HG03039 (cell line): Measurements from ENCODE around the gene EN2.

Experiments used
- ATAC-seq: cut with Tn5 transposase; IDR thresholded peaks from one replicate; pipeline ENCODE4 v1.9.1; 2021; ENCODE audit warnings: mild to moderate bottlenecking, moderate library complexity; ENCODE audit not compliant: unreplicated experiment

The EN2 gene

DNA sequence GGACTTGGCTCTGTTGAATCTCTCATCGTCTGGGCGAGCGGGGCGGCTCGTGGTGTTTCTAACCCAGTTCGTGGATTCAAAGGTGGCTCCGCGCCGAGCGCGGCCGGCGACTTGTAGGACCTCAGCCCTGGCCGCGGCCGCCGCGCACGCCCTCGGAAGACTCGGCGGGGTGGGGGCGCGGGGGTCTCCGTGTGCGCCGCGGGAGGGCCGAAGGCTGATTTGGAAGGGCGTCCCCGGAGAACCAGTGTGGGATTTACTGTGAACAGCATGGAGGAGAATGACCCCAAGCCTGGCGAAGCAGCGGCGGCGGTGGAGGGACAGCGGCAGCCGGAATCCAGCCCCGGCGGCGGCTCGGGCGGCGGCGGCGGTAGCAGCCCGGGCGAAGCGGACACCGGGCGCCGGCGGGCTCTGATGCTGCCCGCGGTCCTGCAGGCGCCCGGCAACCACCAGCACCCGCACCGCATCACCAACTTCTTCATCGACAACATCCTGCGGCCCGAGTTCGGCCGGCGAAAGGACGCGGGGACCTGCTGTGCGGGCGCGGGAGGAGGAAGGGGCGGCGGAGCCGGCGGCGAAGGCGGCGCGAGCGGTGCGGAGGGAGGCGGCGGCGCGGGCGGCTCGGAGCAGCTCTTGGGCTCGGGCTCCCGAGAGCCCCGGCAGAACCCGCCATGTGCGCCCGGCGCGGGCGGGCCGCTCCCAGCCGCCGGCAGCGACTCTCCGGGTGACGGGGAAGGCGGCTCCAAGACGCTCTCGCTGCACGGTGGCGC, at the start of gene EN2:
EN2 (plus strand) TSS at position 19 of the 767 bp plus-strand sequence; CDS start at position 268, 249 bp downstream.
- ATAC-seq: no peak

DNA sequence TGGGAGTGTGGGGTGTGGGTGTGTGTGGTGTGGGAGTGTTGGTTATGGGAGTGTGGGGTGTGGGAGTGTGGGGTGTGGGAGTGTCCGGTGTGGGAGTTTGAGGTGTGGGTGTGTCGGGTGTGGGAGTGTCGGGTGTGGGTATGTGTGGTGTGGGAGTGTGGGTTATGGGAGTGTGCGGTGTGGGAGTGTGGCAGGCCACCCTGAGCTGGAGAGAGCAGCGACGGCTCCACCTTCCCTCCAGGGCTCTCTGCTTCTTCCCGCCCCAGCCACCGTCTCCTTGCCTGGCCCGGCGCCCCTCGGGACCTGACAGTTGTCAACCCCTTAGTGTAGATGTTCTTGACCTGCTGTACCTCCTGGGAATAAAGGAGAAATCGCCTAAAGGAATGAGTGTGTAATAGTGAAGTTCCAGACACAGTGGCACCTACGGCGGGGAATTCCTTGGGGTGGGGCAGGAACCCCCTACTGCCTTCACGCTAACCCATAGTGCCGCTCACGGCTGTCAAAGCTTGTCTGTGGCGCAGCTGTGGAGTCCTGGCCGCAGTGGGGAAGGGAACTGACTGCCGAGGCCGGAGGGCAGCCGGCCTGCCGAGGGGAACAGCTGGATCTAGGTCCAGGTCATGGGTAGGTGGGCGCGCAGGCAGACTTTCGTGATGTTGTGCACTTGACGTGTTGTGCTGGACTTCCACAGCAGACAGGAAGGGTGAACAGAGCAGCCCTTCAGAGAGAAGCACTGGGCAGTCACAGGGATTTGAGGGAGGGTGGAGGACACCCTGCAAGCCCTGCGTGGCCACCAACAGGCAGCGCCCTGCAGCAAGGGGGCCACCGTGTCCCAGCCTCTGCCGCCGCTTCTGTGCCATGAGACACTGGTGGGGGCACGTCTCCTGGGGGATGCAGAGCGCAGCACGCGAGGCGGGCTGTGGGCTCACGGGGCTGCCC, 49.0 kb upstream of the EN2 start:
- no peak for ATAC-seq

DNA sequence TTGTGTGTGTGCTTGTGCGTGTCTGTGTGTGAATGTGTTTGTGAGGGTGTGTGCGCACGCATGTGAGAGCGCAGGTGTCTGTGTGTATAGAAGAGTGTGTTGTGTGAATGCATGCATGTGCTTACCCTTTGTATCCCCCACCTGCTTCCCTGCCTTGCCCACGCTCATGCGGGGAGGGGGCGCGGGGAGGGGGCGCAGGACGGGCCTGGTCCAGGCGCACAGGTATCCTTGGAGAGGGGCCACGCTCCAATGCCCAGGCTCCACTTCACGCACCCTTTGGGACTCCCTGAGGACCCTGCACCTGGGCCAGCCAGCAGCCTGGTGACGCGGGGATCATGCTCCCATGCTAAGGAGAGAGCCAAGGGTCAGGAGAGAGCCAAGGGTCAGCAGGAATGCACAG, 47.9 kb upstream of the EN2 start:
- ATAC-seq: no peak

DNA sequence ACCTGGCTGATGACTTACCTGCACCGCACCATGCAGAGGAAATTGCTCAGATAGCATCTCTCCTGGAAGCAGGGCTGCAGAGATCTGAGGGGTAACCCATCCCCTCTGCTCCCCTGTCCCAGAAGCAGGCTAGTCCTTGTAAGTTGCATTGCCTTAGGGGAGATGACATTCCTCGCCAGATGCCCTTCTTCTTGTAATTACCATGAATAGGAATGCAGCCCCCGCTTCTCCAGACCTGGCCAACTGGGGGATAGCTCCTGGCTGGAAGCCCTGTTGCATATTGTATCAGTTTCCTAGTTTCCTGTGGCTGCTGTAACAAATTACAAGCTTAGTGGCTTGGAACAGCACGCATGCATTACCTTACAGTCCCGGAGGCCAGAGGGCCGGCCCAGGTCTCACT, 47.5 kb upstream of the EN2 start:
- no peak for ATAC-seq

DNA sequence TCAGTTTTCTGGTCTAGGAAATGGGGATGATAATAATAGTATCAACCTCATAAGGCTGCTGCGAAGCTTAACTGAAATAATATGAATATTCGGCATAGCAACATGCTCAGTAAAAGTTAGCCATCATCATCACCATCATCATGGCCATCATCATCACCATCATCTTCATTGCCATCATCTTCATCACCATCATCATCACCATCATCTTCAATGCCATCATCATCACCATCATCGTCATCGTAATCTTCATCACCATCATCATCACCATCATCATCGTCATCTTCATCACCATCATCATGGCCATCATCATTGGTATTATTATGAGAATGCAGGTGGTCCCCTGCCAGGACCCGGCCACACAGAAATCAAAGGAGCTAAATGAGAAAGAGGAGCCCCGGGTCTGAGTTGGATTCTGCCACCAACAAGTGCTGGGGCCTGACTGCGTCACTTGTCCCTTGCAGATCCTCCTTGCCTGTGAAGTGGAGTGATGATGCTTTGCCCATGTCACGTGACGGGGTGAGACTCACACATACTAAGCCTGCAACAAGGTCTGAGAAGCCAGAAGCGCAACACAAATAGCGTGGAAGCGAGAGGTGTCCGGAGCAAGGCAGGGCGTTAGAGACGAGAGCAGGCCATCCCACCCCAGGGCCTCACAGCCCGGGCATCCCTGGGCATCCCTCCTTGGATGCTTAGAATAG, 46.1 kb upstream of the EN2 start:
- no peak for ATAC-seq

- no peak for ATAC-seq
Measured at GRCh38 chr7:155412416-155413253, 45.3 kb upstream of the EN2 start.

- ATAC-seq: no peak
Measured at GRCh38 chr7:155414547-155415492, 43.1 kb upstream of the EN2 start.

GRCh38 chr7:155416646-155417380, 41.1 kb upstream of the EN2 start:
- ATAC-seq: no peak

DNA sequence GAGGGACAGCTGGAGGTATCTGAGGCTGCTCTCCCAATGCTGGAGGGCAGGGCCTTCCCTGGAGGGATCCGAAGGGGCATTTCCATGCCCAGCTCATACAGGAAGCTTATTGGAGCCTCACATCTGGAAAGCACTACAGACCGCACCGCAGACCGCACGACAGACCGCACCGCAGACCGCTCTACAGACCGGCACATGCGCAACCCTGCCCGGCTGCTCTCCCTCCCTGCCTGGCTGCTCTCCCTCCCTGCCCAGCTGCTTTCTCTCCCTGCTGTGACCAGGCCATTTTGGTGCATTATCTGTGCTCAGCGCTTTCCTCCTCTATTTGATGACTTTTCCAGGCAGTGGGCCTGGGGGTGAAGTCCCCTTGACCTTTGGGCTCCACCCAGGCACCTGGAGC, 39.6 kb upstream of the EN2 start:
- ATAC-seq: no peak

GRCh38 chr7:155418941-155419755, 38.8 kb upstream of the EN2 start:
- no peak for ATAC-seq

DNA sequence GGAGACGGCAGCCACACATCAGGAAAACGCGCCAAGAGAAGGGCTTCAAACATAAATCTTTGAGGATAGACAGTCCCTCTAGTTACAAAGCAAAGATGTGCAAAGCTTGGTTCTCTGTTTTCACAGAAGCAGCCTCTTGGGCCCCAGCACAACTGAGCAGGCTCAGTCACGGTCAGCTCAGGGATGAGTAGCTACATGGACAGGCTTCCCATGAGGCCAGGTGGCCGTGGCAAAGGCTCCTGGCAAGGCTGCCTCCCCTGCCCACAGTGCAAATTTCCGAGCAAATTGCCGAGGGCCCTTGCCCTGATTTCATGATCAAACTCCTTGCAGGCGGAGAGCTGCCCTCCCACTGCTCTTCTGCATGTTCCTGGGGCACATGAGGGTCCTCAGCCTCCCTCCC, 37.8 kb upstream of the EN2 start:
- ATAC-seq: no peak

DNA sequence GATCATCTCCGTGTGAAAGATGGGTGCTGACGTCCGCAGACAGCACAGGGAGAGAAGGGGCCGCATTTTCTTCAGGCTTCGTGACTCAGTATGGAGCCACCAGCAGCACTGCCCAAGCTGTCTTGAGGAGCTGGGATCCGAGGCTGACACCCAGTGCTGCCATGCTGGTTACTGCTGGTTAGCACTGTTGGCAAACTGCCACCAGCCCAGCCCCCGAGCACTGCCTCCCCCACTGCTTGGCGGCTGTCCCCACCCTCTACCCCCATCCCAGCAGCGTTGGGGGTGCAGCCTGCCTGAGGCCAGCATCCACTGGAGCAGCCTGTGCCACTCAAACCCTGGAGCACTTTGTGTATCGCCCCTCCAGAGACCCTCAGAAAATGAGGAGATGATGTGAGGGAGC, 35.8 kb upstream of the EN2 start:
- ATAC-seq: no peak

DNA sequence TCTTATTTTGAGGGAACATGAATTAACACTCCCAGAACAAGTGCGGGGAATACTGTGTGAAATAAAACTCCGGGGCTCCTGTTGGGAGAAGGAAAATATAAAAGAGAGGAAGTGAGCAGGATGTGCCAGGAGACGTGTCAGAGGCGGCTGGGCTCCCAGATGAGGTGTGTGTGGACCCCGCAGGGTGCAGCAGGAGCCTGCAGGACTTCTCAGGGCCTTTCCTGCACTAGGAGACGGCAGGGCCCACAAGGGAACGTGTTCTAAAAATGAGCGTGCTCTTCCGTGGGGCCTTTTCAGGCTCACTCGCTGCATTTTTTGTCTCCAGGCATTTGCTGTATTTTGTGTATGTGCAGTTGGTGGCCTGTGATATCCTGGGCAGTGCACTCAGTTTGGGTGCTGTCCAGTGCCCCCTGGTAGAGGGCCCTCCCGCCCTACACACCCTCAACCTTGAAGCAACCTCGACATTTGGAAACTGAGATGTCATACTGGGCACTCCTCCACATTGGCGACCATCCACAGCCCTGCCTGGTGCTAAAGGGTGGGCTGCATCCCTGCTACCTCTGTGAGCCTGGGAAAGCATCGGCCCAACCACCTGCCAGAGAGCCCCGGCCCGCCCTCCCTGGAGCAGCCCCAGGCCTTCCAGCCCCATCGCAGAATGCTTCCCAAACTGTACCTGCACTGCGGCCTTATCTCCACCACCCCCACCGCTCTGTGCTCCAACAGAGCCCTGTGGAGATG, 35.2 kb upstream of the EN2 start:
- no peak for ATAC-seq

GRCh38 chr7:155423337-155424285, 34.3 kb upstream of the EN2 start:
- no peak for ATAC-seq

GRCh38 chr7:155424301-155425010, 33.5 kb upstream of the EN2 start:
- no peak for ATAC-seq

GRCh38 chr7:155425011-155425340, 33.0 kb upstream of the EN2 start:
- no peak for ATAC-seq
